ENCODE data around the gene ELFN2. TPM values are rescaled to one million over a fixed set of nuclear protein-coding genes. Genes with fewer than 3 reads are reported as not detected.

The ELFN2 gene
- total RNA-seq, 2 experiments from 2014 or later, result 0.63 to 1.8 TPM

DNA sequence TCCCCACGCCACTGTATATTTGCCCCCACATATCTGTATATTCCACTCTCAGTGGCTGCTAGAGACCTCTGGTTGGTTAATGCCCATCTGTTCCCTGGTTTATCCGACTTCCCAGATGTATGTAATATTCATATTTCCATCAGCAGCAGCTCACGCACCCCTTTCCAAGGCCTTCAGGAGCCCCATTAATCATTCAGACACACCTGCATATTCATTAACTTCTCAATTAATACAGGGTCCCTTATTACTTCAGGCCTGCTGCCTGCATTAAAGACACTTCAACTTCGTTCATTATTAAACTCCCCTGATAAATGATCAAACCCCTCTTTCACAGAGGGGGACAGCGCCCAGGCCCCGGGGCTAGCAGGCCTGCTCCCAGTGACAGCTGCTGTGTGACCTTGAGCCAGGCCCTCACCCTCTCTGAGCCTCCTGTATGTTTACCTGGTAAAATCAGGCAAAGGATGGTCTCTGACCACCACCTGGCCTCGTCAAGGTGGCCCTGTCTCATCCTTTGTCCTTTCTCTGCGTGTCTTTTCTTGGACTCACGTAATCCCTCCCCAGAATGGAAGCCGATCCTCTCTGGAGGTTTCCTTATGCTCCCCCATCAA lies 34.5 kb downstream of the ELFN2 start:
- H3K4me3 ChIP-seq (ENCODE audit: low read depth, low read length, poor library complexity, severe bottlenecking), result no peak overlapping the region
- TF ChIP-seq, protein P1, sequence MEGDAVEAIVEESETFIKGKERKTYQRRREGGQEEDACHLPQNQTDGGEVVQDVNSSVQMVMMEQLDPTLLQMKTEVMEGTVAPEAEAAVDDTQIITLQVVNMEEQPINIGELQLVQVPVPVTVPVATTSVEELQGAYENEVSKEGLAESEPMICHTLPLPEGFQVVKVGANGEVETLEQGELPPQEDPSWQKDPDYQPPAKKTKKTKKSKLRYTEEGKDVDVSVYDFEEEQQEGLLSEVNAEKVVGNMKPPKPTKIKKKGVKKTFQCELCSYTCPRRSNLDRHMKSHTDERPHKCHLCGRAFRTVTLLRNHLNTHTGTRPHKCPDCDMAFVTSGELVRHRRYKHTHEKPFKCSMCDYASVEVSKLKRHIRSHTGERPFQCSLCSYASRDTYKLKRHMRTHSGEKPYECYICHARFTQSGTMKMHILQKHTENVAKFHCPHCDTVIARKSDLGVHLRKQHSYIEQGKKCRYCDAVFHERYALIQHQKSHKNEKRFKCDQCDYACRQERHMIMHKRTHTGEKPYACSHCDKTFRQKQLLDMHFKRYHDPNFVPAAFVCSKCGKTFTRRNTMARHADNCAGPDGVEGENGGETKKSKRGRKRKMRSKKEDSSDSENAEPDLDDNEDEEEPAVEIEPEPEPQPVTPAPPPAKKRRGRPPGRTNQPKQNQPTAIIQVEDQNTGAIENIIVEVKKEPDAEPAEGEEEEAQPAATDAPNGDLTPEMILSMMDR (conservative IDR thresholded peaks at IDR 0.05; ENCODE audit: low read length), result no peak
- no peak for TF ChIP-seq EZH2phosphoT487 (IDR thresholded peaks at IDR 0.05; ENCODE audit: borderline replicate concordance, low read depth, low read length)
- no peaks in the 10 kb centered on the region for H4K20me1 ChIP-seq (ENCODE audit: insufficient read depth, low read length)
- DNase-seq (ENCODE audit: low spot score), result no peak
- H2AFZ ChIP-seq (ENCODE audit: low read length), result no peak overlapping the region
- no TSS peak for BruUV-seq (replicated peaks)
- ChIA-PET CTCF (ENCODE audit: unreplicated experiment) (no interaction called here), POLR2A (no interaction called here)
- no peaks in the 10 kb centered on the region for H3K79me2 ChIP-seq (ENCODE audit: insufficient read depth, low read depth, low read length)
- H3K4me2 ChIP-seq (ENCODE audit: low read length), result no peak overlapping the region
- H3K27ac ChIP-seq (ENCODE audit: low read depth, low read length, poor library complexity, severe bottlenecking), result no peak overlapping the region
- H3K9me2 ChIP-seq (ENCODE audit: insufficient read depth, low read length), result no peaks in the 10 kb centered on the region
- intact Hi-C loops (cut with micrococcal nuclease; ENCODE audit: unreplicated experiment), result no loop called here
- H3K9me3 ChIP-seq (ENCODE audit: low read length), result no peaks in the 10 kb centered on the region
- no peaks in the 10 kb centered on the region for H3K36me3 ChIP-seq (ENCODE audit: insufficient read depth, low read length)
- no peaks in the 10 kb centered on the region for H3K4me1 ChIP-seq (ENCODE audit: insufficient read depth, low read length, poor library complexity, severe bottlenecking)

DNA sequence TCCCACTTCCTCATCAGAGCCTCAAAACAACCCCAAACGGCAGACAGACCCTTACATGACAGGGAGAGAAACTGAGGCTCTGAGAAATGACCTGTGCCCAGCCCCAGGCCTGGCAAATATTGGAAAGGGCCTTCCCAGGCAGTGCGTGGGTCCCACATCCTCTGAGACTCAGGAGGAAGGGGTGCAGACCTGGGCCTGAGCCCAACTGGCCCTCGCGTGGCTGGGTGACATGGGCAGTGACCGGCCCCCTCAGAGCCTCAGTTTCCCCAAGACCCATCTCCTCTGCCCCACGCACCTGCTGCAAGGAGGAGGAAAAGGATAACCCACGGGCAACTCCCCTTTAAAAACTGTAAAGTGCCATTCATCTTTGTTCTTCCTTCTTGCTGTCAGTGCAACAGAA lies 35.6 kb downstream of the ELFN2 start:
- POLR2A ChIA-PET, result no interaction called here
- no peak for TF ChIP-seq EZH2phosphoT487 (IDR thresholded peaks at IDR 0.05; ENCODE audit: borderline replicate concordance, low read depth, low read length)
- TF ChIP-seq, protein P1 (conservative IDR thresholded peaks at IDR 0.05; ENCODE audit: low read length), result no peak
- H3K4me2 ChIP-seq (ENCODE audit: low read length), result no peak overlapping the region

DNA sequence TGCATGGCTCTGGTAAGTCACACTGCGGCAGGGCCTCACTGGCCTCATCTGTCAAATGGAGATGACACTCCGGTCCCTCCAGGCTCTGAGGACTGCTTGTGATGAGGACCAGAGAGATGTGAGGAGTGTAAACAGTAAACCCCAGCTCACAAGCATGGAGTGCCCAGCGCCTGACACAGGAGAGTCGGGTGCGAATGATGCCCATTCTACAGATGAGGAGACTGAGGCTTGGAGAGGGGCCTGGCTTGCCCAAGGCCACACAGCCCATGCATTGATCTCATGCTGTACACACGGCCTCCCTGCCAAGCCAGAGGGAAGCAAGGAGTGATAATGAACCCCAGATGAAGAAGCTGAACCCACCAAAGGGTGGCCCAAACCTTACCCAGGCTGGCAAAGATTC lies 37.2 kb downstream of the ELFN2 start:
- Histone ChIP-seq H3K4me2 (ENCODE audit: low read length) (no peak overlapping the region), H3K27ac (ENCODE audit: low read depth, low read length, poor library complexity, severe bottlenecking) (no peak overlapping the region), H3K79me2 (ENCODE audit: insufficient read depth, low read depth, low read length) (no peaks in the 10 kb centered on the region), H3K9me3 (ENCODE audit: low read length) (no peaks in the 10 kb centered on the region), H3K4me3 (ENCODE audit: low read depth, low read length, poor library complexity, severe bottlenecking) (no peak overlapping the region), H2AFZ (ENCODE audit: low read length) (no peak overlapping the region), H3K36me3 (ENCODE audit: insufficient read depth, low read length) (no peaks in the 10 kb centered on the region), H4K20me1 (ENCODE audit: insufficient read depth, low read length) (no peaks in the 10 kb centered on the region), H3K9me2 (ENCODE audit: insufficient read depth, low read length) (no peaks in the 10 kb centered on the region), H3K4me1 (ENCODE audit: insufficient read depth, low read length, poor library complexity, severe bottlenecking) (no peaks in the 10 kb centered on the region)
- no TSS peak for BruUV-seq (replicated peaks)
- no peak for TF ChIP-seq EZH2phosphoT487 (IDR thresholded peaks at IDR 0.05; ENCODE audit: borderline replicate concordance, low read depth, low read length)
- TF ChIP-seq, protein P1 (conservative IDR thresholded peaks at IDR 0.05; ENCODE audit: low read length), result no peak
- ChIA-PET CTCF (ENCODE audit: unreplicated experiment) (no interaction called here), POLR2A (interaction anchor here (0.6 kb wide), 1 partner anchor 588 kb away, joined by 4 read pairs; no protein-coding TSS in a partner anchor)
- no peak for DNase-seq (ENCODE audit: low spot score)
- intact Hi-C loops (cut with micrococcal nuclease; ENCODE audit: unreplicated experiment), result no loop called here

More for the DNA sequence above, 35.6 kb downstream of the ELFN2 start:
- Histone ChIP-seq H3K9me3 (ENCODE audit: low read length) (no peaks in the 10 kb centered on the region), H4K20me1 (ENCODE audit: insufficient read depth, low read length) (no peaks in the 10 kb centered on the region), H3K36me3 (ENCODE audit: insufficient read depth, low read length) (no peaks in the 10 kb centered on the region), H3K9me2 (ENCODE audit: insufficient read depth, low read length) (no peaks in the 10 kb centered on the region), H3K27ac (ENCODE audit: low read depth, low read length, poor library complexity, severe bottlenecking) (no peak overlapping the region), H3K4me1 (ENCODE audit: insufficient read depth, low read length, poor library complexity, severe bottlenecking) (no peaks in the 10 kb centered on the region), H3K4me3 (ENCODE audit: low read depth, low read length, poor library complexity, severe bottlenecking) (no peak overlapping the region), H2AFZ (ENCODE audit: low read length) (no peak overlapping the region), H3K79me2 (ENCODE audit: insufficient read depth, low read depth, low read length) (no peaks in the 10 kb centered on the region)
- BruUV-seq (replicated peaks), result no TSS peak
- intact Hi-C loops (cut with micrococcal nuclease; ENCODE audit: unreplicated experiment), result no loop called here
- no peak for DNase-seq (ENCODE audit: low spot score)
- CTCF ChIA-PET (ENCODE audit: unreplicated experiment), result no interaction called here

Measured in OCI-LY7 (cell line).